ENCODE measurements around the gene NEUROD6. TPM values are rescaled to one million over a fixed set of nuclear protein-coding genes. Genes with fewer than 3 reads are reported as not detected.

The NEUROD6 gene
- not detected in 2 replicates for total RNA-seq (ENCODE audit: low replicate concordance)
- long read RNA-seq: 0 reads

GRCh38 chr7:31340603-31341002 lies at the start of gene NEUROD6:
Gene NEUROD6 (minus strand): TSS chr7:31340726. CDS start chr7:31339268, 1,458 bp downstream.
- Mint-ChIP-seq H3K9me3 (no peaks in the 10 kb centered on the region), H3K27me3 (peaks cover 59% of the 10 kb centered on the region), H3K4me1 (ENCODE audit: unreplicated experiment) (no peaks in the 10 kb centered on the region), H3K36me3 (no peaks in the 10 kb centered on the region), H3K4me3 (no peak within 1 kb of the TSS), H3K27ac (no peak within 1 kb of the TSS)
- TF ChIP-seq CTCF (conservative IDR thresholded peaks at IDR 0.05): no peak
- DNase-seq (ENCODE audit: extremely low spot score, unreplicated experiment): no peak

- Mint-ChIP-seq H3K4me1 (ENCODE audit: unreplicated experiment) (no peaks in the 10 kb centered on the region), H3K4me3 (no peak overlapping the region), H3K27me3 (no peaks in the 10 kb centered on the region), H3K9me3 (no peaks in the 10 kb centered on the region), H3K36me3 (no peaks in the 10 kb centered on the region), H3K27ac (no peak overlapping the region)
- no peak for TF ChIP-seq CTCF (conservative IDR thresholded peaks at IDR 0.05)
- DNase-seq (ENCODE audit: extremely low spot score, unreplicated experiment): no peak
Observed at GRCh38 chr7:31384466-31384865, 43.9 kb upstream of the NEUROD6 start.

GRCh38 chr7:31382722-31383121 lies 42.2 kb upstream of the NEUROD6 start:
- no peak for DNase-seq (ENCODE audit: extremely low spot score, unreplicated experiment)
- no peaks in the 10 kb centered on the region for H3K4me1 Mint-ChIP-seq (ENCODE audit: unreplicated experiment)
- no peak overlapping the region for H3K27ac Mint-ChIP-seq
- H3K27me3 Mint-ChIP-seq: no peaks in the 10 kb centered on the region
- no peaks in the 10 kb centered on the region for H3K36me3 Mint-ChIP-seq
- H3K4me3 Mint-ChIP-seq: no peak overlapping the region
- no peak for TF ChIP-seq CTCF (conservative IDR thresholded peaks at IDR 0.05)
- no peaks in the 10 kb centered on the region for H3K9me3 Mint-ChIP-seq

GRCh38 chr7:31373337-31374289 lies 33.1 kb upstream of the NEUROD6 start:
- Mint-ChIP-seq H3K4me1 (ENCODE audit: unreplicated experiment) (peaks cover 18% of the 10 kb centered on the region), H3K4me3 (no peak overlapping the region), H3K27me3 (peaks cover 12% of the 10 kb centered on the region), H3K27ac (no peak overlapping the region), H3K36me3 (no peaks in the 10 kb centered on the region), H3K9me3 (no peaks in the 10 kb centered on the region)
- TF ChIP-seq CTCF (conservative IDR thresholded peaks at IDR 0.05): peak; percentile 81
- DNase-seq (ENCODE audit: extremely low spot score, unreplicated experiment): no peak

GRCh38 chr7:31372231-31372959 lies 31.9 kb upstream of the NEUROD6 start:
- no peak for TF ChIP-seq CTCF (conservative IDR thresholded peaks at IDR 0.05)
- H3K27me3 Mint-ChIP-seq: peaks cover 13% of the 10 kb centered on the region
- no peak overlapping the region for H3K27ac Mint-ChIP-seq
- H3K9me3 Mint-ChIP-seq: no peaks in the 10 kb centered on the region
- no peaks in the 10 kb centered on the region for H3K36me3 Mint-ChIP-seq
- H3K4me3 Mint-ChIP-seq: no peak overlapping the region
- DNase-seq (ENCODE audit: extremely low spot score, unreplicated experiment): no peak
- peaks cover 18% of the 10 kb centered on the region for H3K4me1 Mint-ChIP-seq (ENCODE audit: unreplicated experiment)

Data from type B pancreatic cell (in vitro differentiated cells).